GM21515 (cell line): ENCODE data around the gene NKX3-2.

Source experiments
- ATAC-seq: cut with Tn5 transposase; IDR thresholded peaks from one replicate; pipeline ENCODE4 v1.9.1; 2021; ENCODE audit not compliant: unreplicated experiment

Gene NKX3-2

DNA sequence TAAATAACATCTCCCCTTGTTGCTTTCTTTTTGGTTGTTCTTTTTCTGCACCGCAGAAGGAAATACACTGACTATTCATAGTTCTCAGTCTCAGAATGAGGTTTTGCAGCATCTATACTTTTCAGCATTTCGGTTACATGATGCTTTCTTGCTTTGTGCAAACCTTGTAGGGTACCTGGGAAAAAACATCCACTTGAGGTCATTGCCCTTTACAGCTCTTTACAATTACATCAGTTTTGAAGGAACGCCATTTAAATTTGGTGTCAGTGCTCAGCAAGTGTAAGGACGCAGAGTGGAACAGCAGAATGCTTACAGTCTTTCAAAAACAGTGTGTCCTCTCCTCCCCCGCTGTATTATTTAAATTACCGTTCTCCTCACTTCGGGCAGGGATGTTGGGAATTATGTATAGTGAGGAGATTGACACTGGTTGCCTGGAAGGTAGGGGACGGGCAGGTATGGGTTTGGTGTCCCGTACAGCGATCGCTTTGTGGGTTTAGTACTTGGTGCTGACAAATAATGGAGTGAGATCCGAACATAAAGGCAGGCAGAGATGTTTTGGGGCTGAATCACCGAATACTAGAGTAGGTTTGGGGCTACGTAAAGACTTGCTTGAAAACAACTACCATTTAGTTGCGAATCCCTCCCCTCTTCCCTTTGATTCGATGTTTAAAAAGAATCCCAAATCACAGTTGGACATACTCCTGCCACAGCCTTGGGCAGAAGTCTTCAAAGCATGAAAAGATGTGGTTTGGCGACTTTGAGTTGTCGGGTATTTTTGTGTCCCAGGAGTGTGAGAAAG lies 2.0 kb upstream of the NKX3-2 start:
- ATAC-seq: no peak

DNA sequence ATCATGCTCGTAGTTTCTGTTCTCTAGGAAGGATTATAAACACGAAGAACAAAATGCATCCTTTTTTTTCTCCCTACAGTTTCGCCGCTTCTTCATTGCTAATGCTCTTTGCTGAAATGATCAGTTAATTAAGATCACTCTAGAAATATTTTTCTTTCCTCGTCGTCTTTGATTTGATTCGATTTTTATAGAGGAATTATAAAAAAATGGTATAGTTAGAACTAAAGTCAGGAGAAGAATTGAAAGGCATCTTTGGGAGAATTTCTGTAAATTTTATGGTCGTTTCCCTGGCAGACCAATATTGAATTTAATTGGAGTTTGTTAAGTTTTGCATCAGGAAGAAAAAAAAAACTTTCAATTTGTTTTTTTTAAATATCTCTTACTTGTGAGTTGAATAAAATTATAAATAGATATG lies 1.1 kb upstream of the NKX3-2 start:
- ATAC-seq: no peak

DNA sequence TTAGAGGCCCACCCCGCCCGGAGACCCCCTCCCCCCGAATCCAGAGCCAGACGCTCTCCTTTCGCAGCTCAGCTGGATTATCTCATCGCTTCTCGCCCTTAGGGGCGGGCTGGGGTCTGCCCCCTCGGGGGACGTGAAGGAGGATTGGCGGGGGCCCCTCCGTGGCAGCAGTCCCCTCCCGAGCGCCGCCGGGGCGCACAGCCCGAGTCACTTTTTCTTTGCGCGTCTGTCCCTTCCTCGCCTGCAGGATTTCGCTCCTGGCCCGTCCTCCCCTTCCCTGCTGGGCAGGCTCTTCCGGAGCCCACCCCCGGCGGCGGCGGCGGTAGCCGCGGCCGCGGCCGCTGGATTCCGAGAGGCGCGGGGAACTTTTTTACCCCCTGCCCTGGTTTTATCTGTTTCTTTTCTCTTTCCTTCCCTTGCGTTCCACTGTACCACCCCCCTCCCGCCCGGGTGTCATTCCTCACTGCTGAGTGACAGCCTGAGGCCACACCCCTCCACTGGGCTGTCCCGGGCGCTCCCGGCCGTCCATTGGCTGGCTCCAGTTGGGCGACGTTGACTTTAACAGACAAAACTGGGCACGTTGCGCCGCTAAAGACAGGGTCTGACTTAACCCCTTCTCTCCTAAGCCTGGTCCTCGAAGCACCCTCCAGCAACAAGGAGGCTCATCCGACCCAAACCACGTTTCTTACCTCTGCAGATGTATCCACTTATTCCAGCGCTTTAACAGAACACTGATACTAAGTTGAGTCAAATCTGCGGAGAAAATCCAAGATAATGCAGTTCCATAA lies 492 bp upstream of the NKX3-2 start:
- ATAC-seq: peak; percentile 67

DNA sequence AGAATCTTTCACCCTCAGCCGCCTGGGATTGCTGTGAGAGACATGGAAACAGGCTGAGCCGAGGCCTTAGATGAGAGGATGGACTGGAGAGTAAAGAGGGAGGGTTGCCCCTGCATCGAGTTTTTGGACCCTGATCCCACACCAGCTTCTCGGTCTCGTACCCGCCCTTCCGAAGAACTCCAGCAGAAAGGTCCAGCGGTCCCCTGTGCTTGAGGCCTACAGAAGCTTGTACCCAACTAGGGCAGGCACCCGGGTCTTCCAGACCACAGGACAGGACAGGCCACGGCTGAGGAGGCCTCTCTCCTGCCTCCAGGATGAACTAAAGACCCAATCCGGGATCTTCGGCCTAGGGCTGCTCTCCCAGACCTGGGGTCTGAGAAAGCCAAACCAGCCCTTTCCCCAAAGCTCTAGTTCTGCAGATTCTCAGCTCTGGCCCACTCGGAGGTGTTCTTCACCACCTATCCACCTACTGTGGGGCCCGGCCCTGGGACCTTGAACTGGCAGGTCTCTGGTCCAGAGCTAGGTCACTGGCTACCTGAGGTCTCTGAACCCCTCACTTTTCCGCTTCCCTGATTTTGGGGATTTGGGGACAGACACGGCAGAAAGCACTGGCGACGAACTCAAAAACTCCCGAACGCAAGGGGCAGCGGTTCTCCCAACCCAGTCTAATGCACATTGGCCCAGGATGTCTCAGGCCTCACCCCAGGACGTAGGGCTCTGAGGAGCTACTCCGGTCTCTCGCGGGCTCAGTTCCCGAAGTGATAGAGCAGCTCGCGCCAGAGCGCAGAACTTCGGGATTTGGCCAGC lies 1.1 kb downstream of the NKX3-2 start:
- no peak for ATAC-seq

DNA sequence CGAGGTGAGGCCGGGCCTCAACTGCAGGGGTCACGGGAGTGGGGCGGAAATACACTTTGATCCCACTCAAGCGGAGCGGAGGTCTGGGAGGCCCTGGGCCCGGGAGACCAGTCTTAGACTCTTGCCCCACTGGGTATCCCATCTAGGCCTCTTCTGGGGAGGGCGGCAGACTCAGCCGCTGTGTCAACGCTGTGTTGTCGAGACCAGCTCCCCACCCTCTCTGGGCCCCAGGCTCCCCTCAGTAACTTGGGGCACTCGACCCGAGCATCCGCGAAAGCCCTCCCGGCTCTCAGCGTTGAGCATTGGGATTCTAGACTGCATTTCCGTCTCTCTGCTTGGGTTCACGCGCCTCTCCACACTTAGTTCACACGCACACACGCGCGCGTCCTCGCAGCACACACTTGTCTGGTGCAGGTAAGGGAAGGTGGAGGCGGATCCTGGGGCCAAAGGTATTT lies 1.7 kb downstream of the NKX3-2 start:
- ATAC-seq: no peak

DNA sequence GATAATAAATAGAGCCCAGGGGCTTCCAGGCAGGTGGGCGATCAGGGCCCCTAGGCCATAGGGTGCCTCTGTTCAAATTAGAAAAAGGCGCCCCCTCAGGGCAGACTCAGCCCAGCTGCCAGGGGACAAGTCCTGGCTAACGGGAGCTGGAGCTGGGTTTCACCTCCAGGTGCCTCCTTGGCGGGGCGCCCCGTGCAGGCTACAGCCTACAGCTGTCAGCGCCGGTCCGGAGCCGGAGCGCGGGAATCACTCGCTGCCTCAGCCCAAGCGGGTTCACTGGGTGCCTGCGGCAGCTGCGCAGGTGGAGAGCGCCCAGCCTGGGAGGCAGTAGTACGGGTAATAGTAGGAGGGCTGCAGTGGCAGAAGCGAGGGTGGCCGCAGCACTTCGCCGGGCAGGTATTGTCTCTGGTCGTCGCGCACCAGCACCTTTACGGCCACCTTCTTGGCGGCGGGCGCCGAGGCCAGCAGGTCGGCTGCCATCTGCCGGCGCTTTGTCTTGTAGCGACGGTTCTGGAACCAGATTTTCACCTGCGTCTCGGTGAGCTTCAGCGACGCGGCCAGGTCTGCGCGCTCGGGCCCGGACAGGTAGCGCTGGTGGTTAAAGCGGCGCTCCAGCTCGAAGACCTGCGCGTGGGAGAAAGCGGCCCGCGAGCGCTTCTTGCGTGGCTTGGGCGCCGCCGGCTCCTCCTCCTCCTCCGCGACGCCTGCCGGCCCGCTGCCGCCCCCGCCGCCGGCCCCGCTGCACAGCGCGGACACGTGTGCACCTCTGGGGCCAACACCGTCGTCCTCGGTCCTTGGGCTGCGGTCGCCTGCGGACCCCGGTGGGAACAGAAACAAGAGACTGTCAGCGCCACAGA lies 2.4 kb downstream of the NKX3-2 start:
- ATAC-seq: no peak

DNA sequence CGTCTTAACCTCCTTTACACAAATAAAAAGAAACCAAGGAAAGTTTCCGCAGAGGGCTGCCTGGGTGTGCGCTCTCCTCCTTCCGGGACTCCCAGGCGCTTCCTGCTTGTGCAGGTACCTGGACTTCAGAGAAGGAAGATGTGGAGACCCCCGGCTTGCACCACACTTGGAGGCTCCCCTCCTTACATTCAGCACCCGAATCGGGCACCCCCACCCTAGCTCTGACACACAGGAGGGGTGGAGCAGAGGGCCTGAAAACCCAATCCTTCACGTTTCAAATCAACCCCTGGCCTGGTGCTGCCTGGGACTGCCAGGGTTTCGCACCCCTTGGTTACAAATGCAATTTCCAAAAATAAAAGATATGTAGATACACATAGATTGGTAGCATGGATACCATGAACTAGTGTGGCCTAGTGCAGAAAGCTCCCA lies 3.1 kb downstream of the NKX3-2 start:
- no peak for ATAC-seq

DNA sequence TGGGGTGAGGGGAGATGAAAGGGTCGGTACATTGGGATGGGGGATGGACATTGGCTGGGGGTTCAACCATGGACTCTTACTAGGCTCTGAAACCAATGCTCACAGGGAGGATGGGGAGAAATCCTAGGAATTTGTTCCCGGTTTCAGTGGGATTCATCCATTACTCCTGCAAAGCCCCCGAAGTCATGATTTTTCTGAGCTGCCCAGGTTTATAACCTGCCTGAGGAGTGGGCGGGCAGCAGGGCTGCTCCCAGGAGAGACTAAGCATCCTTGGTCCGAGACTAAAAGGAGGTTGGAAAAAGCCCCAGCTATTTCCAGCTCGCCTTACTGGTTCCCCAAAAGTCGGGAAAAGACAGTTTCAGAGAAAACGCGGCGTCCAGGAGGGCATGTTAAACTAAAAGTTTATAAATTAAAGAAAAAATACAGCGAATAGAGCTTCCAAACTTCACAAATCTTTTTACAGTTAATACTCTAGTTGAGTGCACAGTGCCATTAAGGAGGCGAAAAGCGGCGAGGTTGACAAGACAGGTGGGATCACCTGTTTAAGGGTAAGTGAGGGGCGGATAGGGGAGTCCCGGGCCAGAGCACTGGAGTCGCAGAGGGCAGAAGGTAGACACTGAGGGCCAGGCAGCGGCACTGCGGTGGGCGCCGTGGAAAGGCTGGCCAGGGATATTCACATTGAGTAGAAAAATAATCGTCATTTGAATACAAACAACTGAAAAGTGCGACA lies 3.7 kb downstream of the NKX3-2 start:
- no peak for ATAC-seq

DNA sequence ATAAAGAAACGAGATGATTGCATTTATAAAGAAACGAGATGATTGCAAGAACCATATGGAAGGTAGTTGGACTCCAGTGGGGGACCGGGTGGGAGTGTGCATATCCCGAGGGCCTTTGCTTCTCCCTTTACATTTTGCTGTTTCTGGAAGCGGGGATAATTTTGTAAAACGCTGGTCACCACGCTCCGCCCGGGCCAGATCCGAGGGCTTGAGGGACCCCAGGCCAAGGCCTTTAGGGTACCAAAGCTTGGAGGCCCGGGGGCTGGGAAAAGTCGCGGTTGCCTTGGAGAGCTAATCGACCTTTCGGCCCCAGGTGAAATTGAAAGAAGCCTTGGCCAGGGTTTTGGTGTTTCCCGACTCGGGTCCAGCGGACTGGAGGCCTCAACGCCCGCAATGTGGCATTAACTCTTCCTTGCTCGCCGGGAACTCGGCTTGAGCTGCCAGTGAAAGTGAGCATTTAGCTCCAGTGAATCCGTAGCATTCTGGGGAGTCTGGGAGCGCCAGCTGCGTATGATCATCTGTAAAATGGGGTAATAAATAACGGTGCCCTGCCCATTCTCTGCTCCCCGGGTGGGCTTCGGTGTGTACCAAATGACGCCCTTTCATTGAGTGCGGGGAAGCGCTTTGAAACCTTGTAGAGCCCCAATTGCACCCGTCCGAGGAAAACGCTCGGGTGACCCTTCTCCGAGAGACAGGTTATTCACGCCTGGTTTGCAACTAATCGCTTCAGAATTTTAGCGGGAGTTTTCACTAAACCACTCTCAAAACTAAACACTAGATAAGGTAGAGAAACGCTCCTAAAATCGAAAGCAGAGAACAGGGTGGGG lies 4.5 kb downstream of the NKX3-2 start:
- no peak for ATAC-seq

DNA sequence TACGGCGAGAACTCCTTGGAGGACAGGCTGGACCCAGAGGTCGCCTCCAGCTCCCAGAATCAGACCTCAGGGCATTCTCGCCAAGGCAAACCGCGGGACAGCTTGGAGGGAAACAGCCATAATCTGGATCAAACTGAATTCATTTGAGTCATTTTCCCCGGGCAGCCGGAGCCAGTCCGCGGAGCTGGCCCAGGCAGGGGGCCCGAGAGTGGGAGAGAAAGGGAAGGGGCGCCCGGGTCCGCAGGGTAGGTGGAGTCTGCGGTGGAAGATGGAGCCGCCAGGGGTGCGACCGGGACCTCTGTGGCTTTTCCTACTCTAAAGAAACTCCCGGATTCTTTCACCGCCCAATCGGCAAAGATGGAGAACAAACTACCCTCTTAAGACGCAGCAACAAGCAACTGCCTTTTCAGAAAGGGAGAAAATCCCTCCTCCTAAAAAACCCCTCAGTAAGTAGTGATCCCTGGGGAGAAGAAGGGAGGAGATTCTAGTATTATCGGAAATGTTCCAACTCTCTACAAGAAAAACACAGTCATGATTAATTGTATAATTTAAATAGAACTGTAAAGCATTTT lies 5.2 kb downstream of the NKX3-2 start:
- ATAC-seq: no peak

DNA sequence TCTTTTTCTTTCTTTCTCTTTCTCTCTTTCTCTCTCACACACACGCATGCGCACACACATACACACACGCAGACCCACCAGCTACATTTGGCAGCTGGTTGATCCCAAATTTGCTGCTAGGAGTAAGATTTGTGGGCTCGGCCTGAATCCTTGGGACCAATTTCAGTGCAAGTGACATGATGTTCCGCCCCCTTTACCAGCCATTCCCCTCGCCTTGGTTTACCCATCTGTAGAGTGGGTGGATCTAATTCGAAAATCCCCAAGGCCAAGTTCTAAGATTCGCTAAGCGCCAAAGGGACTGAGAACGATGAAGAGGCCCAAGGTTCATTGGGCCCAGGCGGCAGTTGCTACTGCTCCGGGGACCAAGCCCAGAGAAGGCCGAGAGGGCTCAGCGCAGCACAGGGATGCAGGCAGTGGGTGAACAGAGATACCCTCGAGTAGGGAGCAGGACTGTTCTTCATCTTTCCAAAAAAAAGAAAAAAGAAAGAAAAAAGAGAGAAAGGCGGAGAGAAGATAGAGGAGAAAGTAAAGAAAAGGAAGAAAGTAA lies 5.8 kb downstream of the NKX3-2 start:
- no peak for ATAC-seq

DNA sequence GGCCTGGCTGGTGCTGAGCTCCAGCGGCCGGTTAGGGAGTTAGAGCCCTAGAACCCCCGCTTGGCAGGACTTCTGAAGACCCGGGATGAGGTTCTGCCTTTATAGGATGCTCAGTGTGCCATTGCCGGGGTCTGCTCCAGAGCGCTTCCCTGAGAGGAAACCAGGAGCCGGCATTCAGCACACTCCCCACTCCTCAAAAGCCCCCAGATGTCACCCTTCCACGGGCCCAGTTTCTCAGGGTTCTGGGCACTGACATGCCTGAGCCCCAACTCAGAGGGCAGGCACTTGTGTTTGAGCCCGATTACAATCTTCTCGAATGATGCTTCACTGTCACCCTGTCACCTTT lies 6.5 kb downstream of the NKX3-2 start:
- no peak for ATAC-seq

DNA sequence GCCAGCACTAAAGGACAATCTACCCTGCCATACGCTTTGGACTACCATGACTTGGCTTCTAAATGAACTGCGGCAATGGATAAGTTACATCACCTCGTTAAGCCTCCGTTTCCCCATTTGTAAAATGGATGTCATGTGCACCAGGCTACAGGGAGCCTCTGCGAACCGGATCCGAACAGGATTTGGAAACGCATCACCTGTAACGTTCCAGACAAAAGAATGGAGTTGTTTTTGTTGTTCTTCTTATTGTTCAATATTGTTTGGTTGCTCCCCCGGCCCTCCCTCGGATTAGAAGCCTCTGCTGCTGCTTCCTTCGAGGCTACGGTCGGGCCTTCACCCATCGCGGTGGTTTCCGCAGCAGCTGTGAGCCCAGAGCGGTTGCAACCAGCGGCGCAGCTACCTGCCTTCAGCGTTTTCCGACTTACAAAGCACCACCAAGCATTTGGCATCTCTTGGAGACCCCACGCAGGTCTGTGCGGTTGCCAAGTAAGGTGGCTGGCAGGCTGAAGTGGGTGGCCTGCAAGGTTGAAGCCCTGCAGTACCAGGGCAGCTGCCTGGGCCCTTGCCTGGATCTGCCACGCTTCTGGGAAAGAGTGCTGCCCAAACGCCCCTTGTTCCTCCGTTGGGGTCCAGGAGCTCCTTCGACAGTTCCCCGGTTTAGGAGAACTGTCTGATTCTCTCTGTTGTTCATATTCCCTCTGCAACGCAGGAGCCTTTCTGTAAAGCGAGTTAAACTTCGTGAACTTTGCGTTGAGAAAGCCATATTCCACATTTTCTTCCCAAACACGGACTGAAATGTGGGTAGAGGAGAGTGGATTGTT lies 7.1 kb downstream of the NKX3-2 start:
- ATAC-seq: no peak

DNA sequence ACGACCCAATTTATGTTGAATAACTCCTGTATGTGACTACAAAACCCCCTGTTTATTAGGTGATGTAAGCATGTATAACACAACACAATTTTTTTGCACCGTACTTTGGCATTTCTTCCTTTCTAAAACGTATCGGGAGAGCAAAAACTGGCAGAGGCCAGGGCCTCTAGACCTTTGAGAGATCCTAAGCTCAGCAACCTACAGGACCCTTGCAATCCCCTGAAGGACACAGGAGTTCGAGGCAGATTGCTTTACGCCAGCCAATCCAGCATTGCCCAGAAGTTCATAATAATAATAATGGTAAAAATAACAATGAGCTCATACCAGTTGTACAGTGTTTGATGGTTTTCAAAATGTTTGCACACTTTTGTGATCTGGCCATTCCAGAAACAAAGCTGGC lies 7.7 kb downstream of the NKX3-2 start:
- no peak for ATAC-seq

DNA sequence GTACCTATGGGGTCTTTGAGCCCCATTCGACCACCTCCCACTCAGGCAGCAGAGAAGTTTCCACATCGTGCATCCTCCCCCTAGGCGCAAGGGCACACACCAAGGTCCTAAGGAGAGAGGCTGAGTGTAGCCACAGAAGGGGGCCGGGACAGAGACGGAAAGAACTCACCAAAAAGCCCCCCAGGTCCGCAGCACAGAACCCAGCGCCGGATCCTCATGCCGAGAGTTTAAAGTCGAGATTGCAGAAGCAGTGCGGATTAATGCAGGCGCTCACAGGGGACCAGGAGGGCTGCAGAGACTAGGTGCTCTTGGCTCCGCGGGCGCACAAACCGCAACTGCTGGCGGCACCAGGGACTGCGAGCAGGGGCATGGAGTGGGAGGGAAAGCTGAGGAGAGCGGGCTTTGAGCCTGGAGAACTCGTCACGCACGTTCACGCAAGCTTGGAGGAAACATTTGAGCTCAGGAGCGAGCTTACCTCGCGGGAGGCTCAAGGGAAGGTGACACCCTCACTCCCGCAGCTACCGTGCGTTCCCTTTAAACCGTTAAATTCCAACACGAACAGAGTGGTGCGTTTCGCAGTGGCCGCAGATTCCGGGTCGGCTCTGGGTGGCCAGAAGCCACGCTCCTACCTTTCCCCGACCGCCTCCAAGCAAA lies 8.5 kb downstream of the NKX3-2 start:
- no peak for ATAC-seq

DNA sequence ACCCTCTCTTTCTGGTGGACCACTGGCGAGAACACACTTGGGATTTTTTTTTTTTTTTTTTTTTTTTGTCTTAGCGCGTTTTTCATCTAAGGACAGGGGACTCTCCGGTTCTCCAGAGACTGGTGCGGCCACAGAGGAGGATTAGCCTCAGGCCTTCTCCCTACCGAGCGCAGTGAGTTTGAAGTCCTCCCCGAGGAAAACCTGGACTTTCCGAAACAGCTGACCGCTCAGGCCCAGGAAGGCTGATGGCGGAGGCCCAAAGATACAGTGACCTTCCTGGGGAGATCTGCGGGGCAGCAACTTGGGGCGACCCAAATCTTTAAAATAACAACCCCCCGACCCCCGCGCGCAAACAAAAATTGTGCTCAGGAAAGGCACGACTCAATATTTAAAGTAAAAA lies 9.2 kb downstream of the NKX3-2 start:
- ATAC-seq: no peak
